SIG-M5 (cell line): ENCODE results near the gene SCYL3.
"Not testable (repeated sequence)": the region's sequence is repeated elsewhere in the genome, so short reads cannot be mapped to it uniquely, and the experiment has no call there.

Experiments used
- DNase-seq: peaks from one replicate; lab custom pipeline; 2025; lab: John Stamatoyannopoulos, UW

Gene SCYL3

DNA sequence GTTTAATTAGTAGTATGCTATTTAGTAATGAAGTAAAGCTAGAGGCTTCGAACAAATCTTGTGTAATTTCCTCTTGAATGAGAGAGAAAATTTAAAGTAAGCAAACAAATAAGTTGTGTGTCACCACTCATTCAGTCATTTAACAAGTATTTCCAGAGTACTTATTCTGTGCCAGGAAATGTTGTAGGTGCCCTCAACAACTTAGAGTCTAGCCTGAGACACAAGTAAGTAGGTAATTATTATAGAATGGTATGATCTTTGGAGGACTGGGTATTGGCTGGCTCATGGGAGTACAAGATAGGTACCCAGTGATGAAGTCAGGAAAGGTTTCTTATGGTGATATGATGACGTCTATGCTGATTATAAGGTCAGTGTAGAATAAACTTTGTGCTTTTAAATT, 81.6 kb downstream of the SCYL3 start:
- DNase-seq: no peak

DNA sequence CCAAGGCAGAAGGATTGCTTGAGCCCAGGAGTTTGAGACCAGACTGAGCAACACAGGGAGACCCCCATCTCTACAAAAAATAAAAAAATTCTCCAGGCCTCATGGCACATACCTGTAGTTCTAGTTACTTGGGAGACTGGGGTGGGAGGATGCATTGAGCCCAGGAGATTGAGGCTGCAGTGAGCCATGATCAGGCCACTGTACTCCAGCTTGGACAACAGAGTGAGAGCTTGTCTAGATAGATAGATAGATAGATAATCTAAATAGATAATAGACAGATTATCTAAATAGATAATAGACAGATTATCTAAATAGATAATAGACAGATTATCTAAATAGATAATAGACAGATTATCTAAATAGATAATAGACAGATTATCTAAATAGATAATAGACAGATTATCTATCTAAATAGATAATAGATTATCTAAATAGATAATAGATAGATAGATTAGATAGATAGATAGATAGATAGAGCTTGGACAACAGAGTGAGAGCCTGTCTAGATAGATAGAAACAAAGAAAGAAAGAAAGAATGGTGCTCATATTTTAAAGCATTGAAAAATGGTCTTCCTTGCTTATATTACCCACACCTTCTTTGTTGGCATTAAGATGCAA, 82.2 kb downstream of the SCYL3 start:
- not testable (repeated sequence) for DNase-seq

DNA sequence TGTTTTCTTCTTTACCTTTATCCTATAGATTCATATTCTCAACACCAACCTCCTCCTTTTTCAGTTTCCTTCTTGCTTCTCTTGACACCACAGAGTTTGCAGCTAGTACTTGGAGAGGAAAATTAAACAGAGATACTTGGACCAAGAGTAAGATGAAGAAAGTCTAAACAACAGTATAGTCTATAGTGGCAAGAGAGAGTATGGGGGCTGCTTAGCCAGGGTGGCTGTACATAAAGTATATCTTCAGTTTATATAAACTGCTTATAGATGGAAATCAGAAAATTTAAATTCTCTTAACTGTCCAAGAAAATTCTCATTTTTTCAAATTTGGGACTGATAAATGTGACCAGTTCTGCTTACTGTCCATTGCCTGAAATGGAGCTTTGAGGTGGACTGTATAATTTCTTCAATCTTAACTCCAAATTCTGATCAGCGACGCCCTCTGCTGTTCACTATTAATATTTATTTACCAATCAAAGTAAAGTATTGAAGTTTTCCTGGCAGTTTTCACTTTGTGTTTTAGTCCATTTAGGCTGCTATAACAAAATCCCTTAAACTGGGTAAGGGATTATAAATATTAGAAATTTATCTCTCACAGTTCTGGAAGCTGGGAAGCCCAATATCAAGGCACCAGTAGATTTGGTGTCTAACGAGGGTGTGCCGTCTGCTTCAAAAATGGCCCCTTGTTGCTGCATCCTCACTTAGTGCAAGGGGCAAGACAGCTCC, 84.2 kb downstream of the SCYL3 start:
- no peak for DNase-seq

DNA sequence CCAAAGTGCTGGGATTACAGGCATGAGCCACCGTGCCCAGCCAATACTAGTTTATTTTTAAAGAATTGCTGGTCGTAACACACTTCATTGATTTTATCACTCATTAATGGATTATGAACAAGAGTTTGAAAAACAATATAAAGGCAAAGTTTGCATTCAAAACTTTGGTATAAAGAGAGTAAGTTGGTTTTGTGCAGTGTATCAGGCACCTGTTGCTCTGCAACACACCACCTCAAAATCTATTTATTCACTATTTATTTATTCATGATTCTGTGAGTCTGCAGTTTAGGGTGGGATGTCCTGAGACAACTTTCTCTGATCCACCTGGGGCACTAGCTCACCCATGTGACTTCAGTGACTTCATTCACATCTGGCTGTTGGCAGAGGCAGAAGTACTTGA, 88.8 kb downstream of the SCYL3 start:
- no peak for DNase-seq

DNA sequence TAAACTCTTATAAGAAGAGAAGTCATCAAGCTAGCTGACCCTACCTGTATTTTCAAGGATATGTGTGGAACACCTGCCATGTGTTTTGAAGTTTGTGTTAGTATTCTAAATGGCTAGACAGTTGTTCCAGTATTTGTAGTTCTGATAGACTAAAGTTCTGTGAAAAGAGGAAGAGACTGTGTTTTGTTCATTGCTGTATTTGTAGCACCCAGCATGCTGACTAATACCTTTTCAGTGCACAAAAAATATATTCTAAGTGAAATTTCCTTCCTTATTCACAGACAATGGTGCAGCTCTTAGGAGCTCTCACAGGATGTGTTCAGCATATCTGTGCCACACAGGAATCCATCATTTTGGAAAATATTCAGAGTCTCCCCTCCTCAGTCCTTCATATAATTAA, 90.8 kb downstream of the SCYL3 start:
- DNase-seq: no peak
